Measurements from ENCODE around the gene B4GALT2. TPM values are rescaled to one million over a fixed set of nuclear protein-coding genes. Genes with fewer than 3 reads are reported as not detected.

B4GALT2 gene
- total RNA-seq, 4 donors from 2014 or later = 38.9 to 59.3 (median 48.3) TPM

GRCh38 chr1:43951021-43951985, 27.7 kb upstream of the B4GALT2 start:
- Histone ChIP-seq H3K4me3 (no peak overlapping the region), H3K36me3 (peaks cover 0 to 35% (median 6%) of the 10 kb centered on the region in 3 donors), H3K27ac (no peak overlapping the region), H3K27me3 (no peaks in the 10 kb centered on the region), H3K4me1 (peaks cover 19 to 46% (median 20%) of the 10 kb centered on the region in 3 donors), H3K9me3 (no peaks in the 10 kb centered on the region)
- intact Hi-C loops (cut with DNase I) = no loop called here
- WGBS, 2 donors = 81 to 87% methylated on average over 4 of the region's 4 CpGs
- TF ChIP-seq POLR2A (IDR thresholded peaks at IDR 0.05) = no peak
- TF ChIP-seq, protein P1, sequence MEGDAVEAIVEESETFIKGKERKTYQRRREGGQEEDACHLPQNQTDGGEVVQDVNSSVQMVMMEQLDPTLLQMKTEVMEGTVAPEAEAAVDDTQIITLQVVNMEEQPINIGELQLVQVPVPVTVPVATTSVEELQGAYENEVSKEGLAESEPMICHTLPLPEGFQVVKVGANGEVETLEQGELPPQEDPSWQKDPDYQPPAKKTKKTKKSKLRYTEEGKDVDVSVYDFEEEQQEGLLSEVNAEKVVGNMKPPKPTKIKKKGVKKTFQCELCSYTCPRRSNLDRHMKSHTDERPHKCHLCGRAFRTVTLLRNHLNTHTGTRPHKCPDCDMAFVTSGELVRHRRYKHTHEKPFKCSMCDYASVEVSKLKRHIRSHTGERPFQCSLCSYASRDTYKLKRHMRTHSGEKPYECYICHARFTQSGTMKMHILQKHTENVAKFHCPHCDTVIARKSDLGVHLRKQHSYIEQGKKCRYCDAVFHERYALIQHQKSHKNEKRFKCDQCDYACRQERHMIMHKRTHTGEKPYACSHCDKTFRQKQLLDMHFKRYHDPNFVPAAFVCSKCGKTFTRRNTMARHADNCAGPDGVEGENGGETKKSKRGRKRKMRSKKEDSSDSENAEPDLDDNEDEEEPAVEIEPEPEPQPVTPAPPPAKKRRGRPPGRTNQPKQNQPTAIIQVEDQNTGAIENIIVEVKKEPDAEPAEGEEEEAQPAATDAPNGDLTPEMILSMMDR (IDR thresholded peaks at IDR 0.05) = no peak
- no peak for DNase-seq

- intact Hi-C loops (cut with DNase I) = no loop called here
- no peaks in the 10 kb centered on the region for H3K9me3 ChIP-seq
- no peaks in the 10 kb centered on the region for H3K27me3 ChIP-seq
- no peak overlapping the region for H3K27ac ChIP-seq
- H3K4me1 ChIP-seq = peaks cover 10 to 36% (median 13%) of the 10 kb centered on the region in 3 donors
- no peak for DNase-seq
- 46 to 68% methylated on average over 5 to 8 of the region's 8 CpGs for WGBS, 2 donors
- TF ChIP-seq, protein P1 (IDR thresholded peaks at IDR 0.05) = no peak
- no peak for TF ChIP-seq POLR2A (IDR thresholded peaks at IDR 0.05)
- peaks cover 0 to 51% (median 19%) of the 10 kb centered on the region in 3 donors for H3K36me3 ChIP-seq
- H3K4me3 ChIP-seq = no peak overlapping the region
Observed at GRCh38 chr1:43952731-43953346, 26.2 kb upstream of the B4GALT2 start.

DNA sequence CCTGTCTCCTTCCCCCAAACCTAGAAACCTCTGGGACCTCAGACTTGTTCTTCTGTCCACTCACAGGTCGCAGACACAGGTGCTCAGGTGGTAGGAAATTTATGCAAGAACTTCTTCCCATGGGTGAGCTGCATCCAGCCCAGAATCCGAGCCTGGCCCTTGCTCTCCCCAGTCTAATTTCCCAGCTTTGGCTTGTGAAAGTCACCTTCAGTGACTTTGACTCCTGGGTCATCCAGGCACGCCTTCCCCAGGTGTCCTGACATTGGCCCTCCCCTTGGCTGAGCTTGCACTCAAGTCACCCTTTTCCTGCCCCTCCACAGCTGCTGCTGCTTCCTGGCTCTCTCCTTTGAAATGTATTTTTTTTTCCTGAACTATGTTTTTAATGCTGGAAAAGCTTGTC, 25.6 kb upstream of the B4GALT2 start:
- Histone ChIP-seq H3K4me1 (peaks cover 5 to 31% (median 8%) of the 10 kb centered on the region in 3 donors), H3K4me3 (no peak overlapping the region), H3K27me3 (no peaks in the 10 kb centered on the region), H3K36me3 (peaks cover 5 to 56% (median 20%) of the 10 kb centered on the region in 3 donors), H3K27ac (no peak overlapping the region), H3K9me3 (no peaks in the 10 kb centered on the region)
- WGBS, 2 donors = 80 to 84% methylated on average over 3 of the region's 3 CpGs
- no peak for DNase-seq
- intact Hi-C loops (cut with DNase I) = no loop called here
- no peak for TF ChIP-seq POLR2A (IDR thresholded peaks at IDR 0.05)
- TF ChIP-seq, protein P1 (IDR thresholded peaks at IDR 0.05) = no peak

DNA sequence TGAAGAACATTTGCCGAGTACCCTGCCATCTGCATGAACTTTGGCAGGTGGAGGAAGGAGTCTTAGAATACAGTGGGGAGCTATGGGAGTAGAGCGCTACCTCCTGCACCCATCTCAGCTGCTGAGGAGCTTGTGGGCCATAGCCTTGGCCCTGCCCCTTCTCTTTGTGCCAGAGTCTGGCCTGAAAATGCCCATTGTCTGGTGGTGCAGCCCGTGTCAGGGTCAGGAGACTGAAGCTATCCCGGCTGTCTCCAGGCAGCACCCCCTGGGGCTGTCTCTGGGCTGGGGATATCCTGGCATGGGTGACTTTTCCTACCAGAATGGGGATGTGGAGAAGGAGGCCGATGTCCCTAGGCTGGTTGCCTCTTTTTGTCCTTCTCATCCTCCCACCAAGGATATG, 25.0 kb upstream of the B4GALT2 start:
- no peaks in the 10 kb centered on the region for H3K27me3 ChIP-seq
- intact Hi-C loops (cut with DNase I) = no loop called here
- TF ChIP-seq, protein P1 (IDR thresholded peaks at IDR 0.05) = no peak
- TF ChIP-seq POLR2A (IDR thresholded peaks at IDR 0.05) = no peak
- H3K36me3 ChIP-seq = peaks cover 12 to 63% (median 20%) of the 10 kb centered on the region in 3 donors
- peaks cover 0 to 24% (median 3%) of the 10 kb centered on the region in 3 donors for H3K4me1 ChIP-seq
- WGBS, 2 donors = 90 to 94% methylated on average over 2 of the region's 5 CpGs
- H3K27ac ChIP-seq = no peak overlapping the region
- no peak for DNase-seq
- no peak overlapping the region for H3K4me3 ChIP-seq
- no peaks in the 10 kb centered on the region for H3K9me3 ChIP-seq

DNA sequence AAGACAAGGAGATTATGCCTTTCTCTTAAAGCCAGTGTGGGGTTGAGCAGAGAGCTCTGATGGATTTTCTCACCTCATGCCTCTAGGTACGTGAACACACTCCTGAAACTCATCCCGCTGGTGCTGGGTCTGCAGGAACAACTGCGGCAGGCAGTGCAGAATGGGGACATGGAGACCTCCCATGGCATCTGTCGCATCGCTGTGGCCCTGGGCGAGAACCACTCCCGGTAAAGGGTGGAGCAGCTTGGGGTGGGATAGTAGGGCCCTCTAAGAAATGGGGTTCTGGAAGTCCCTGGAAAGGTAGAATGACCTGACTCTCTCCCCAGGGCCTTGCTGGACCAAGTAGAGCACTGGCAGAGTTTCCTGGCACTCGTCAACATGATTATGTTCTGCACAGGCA, 22.8 kb upstream of the B4GALT2 start:
- Histone ChIP-seq H3K4me1 (peaks cover 0 to 19% (median 3%) of the 10 kb centered on the region in 3 donors), H3K9me3 (no peaks in the 10 kb centered on the region), H3K27ac (no peak overlapping the region), H3K27me3 (no peaks in the 10 kb centered on the region), H3K4me3 (no peak overlapping the region), H3K36me3 (peaks cover 15 to 69% (median 20%) of the 10 kb centered on the region in 3 donors)
- no peak for DNase-seq
- TF ChIP-seq POLR2A (IDR thresholded peaks at IDR 0.05) = no peak
- TF ChIP-seq, protein P1 (IDR thresholded peaks at IDR 0.05) = no peak
- intact Hi-C loops (cut with DNase I) = no loop called here
- 86 to 98% methylated on average over 1 to 4 of the region's 8 CpGs for WGBS, 2 donors
